Measurements from ENCODE around the gene TLR10.

GRCh38 chr4:38759790-38760122 lies 23.0 kb downstream of the TLR10 start:
- TF ChIP-seq CTCF (IDR thresholded peaks at IDR 0.05) = peak in 2 of 12 donors; percentile 0 to 6
- no peak for TF ChIP-seq POLR2A (IDR thresholded peaks at IDR 0.05)

All from heart left ventricle (tissue), 13 donors.